Measurements from ENCODE around the gene AGPAT4. TPM values are rescaled to one million over a fixed set of nuclear protein-coding genes. Genes with fewer than 3 reads are reported as not detected.

AGPAT4 gene
- total RNA-seq, 2 donors from 2014 or later = 61.0 to 61.1 TPM

DNA sequence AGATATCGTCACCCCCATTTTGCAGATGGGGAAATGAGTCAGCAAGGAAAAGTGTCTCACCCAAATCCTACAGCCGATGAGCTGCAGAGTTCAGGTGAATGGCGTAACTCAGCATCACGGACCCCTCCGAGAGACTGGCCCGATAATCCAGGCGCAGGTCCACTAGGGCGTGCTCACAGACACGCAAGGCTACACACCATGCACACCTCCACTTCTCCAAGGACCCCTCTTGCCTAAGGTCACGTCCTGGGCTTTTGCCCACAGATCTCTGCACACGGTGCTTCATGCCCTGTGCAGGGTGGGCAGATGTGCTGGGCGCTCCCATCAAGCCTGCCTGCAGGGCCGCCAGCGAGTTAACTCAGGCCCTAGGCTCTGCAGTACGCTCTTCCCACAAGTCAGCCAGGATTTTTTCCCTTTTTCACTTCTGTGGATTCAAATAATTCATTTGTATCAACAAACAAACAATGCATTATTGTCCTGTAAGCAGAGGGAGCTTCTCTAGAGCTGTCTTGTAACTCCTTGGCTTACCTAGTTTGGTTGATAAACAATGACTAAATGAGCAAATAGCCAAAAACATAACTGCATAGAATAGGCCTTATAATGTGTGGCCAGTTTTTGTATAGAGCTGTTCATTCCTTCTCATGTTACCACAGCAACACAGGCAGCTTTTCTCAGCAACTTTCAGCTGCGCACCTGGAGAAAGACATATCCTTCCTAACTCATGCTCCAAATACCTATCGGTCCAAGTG lies 139.1 kb downstream of the AGPAT4 start:
- H3K9me3 ChIP-seq (ENCODE audit: control insufficient read depth, low read length) = no peaks in the 10 kb centered on the region
- Mint-ChIP-seq H3K4me1 (peaks cover 5% of the 10 kb centered on the region), H3K4me3 (no peak overlapping the region), H3K9me3 (peaks cover under 1% of the 10 kb centered on the region), H3K27me3 (ENCODE audit: insufficient read depth) (no peaks in the 10 kb centered on the region), H3K36me3 (ENCODE audit: low read depth) (peaks cover 59% of the 10 kb centered on the region), H3K27ac (no peak overlapping the region)
- no peak overlapping the region for H3K4me3 ChIP-seq (ENCODE audit: low read length)
- 93 to 96% methylated on average over 16 to 17 of the region's 17 CpGs for WGBS, 2 experiments (ENCODE audit: insufficient coverage in 1 of 2, insufficient read length in 1 of 2)
- no peaks in the 10 kb centered on the region for H3K27me3 ChIP-seq (ENCODE audit: control insufficient read depth, insufficient read depth, low read length, poor library complexity, severe bottlenecking)
- no peaks in the 10 kb centered on the region for H3K4me1 ChIP-seq (ENCODE audit: control insufficient read depth, insufficient read depth, low read length)
- no peak overlapping the region for H3K27ac ChIP-seq (ENCODE audit: low read depth, low read length)
- H3K36me3 ChIP-seq (ENCODE audit: control insufficient read depth, insufficient read depth, low read length) = peaks cover 85% of the 10 kb centered on the region
- no peak overlapping the region for H3K9ac ChIP-seq (ENCODE audit: extremely low read depth, low read length, poor library complexity, severe bottlenecking)
- DNase-seq = no peak
- TF ChIP-seq, protein P1, sequence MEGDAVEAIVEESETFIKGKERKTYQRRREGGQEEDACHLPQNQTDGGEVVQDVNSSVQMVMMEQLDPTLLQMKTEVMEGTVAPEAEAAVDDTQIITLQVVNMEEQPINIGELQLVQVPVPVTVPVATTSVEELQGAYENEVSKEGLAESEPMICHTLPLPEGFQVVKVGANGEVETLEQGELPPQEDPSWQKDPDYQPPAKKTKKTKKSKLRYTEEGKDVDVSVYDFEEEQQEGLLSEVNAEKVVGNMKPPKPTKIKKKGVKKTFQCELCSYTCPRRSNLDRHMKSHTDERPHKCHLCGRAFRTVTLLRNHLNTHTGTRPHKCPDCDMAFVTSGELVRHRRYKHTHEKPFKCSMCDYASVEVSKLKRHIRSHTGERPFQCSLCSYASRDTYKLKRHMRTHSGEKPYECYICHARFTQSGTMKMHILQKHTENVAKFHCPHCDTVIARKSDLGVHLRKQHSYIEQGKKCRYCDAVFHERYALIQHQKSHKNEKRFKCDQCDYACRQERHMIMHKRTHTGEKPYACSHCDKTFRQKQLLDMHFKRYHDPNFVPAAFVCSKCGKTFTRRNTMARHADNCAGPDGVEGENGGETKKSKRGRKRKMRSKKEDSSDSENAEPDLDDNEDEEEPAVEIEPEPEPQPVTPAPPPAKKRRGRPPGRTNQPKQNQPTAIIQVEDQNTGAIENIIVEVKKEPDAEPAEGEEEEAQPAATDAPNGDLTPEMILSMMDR (conservative IDR thresholded peaks at IDR 0.05) = no peak

DNA sequence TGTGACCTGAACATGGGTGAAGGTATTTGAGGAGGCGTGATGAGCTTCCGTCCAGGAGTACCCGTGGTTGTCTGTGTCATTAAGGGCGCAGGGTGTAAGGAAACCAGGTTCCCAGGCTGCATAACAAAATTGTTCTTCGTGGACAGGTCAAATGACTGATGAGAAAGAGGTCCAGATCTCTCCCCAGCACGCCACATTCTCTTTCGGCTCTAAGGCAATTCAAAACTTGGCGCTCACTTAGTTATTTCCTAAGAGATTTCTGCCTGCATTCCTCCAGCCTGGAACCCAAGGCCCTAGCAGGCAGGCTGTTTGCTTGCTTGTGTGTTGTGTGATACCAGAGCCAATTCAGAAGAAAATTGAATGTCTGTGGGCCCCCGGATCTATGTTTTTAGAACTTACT lies 139.9 kb downstream of the AGPAT4 start:
- Mint-ChIP-seq H3K4me3 (no peak overlapping the region), H3K9me3 (peaks cover 2% of the 10 kb centered on the region), H3K27ac (peak overlapping the region; percentile 52), H3K36me3 (ENCODE audit: low read depth) (peaks cover 64% of the 10 kb centered on the region), H3K4me1 (peaks cover 5% of the 10 kb centered on the region), H3K27me3 (ENCODE audit: insufficient read depth) (no peaks in the 10 kb centered on the region)
- Histone ChIP-seq H3K27me3 (ENCODE audit: control insufficient read depth, insufficient read depth, low read length, poor library complexity, severe bottlenecking) (no peaks in the 10 kb centered on the region), H3K9ac (ENCODE audit: extremely low read depth, low read length, poor library complexity, severe bottlenecking) (no peak overlapping the region), H3K9me3 (ENCODE audit: control insufficient read depth, low read length) (peaks cover 7% of the 10 kb centered on the region), H3K4me3 (ENCODE audit: low read length) (no peak overlapping the region), H3K36me3 (ENCODE audit: control insufficient read depth, insufficient read depth, low read length) (peaks cover 87% of the 10 kb centered on the region), H3K27ac (ENCODE audit: low read depth, low read length) (no peak overlapping the region), H3K4me1 (ENCODE audit: control insufficient read depth, insufficient read depth, low read length) (no peaks in the 10 kb centered on the region)
- 89 to 93% methylated on average over 9 of the region's 9 CpGs for WGBS, 2 experiments (ENCODE audit: insufficient coverage in 1 of 2, insufficient read length in 1 of 2)
- no peak for DNase-seq
- TF ChIP-seq, protein P1 (conservative IDR thresholded peaks at IDR 0.05) = no peak

DNA sequence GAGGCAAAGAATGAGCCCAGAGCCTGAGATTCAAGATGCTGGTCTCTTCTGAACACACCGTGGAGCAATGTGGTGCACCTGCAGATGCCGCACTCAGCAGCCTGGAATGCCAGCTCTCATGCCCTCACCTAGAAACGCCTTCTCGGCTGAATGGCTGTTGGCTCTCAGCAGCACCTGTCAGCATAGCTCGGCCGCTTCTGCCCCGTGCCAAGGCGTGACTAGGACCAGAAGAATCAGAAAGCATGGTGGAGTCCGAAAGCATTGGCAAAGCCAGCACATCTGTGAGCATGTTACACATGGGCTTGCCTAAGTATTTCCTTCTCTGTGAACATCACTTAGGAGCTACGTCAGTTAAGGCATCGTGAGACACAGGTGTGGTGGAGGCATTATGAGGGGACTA lies 141.5 kb downstream of the AGPAT4 start:
- Mint-ChIP-seq H3K36me3 (ENCODE audit: low read depth) (peaks cover 71% of the 10 kb centered on the region), H3K27ac (no peak overlapping the region), H3K9me3 (peaks cover 5% of the 10 kb centered on the region), H3K4me3 (no peak overlapping the region), H3K4me1 (peaks cover 5% of the 10 kb centered on the region), H3K27me3 (ENCODE audit: insufficient read depth) (no peaks in the 10 kb centered on the region)
- Histone ChIP-seq H3K27me3 (ENCODE audit: control insufficient read depth, insufficient read depth, low read length, poor library complexity, severe bottlenecking) (no peaks in the 10 kb centered on the region), H3K27ac (ENCODE audit: low read depth, low read length) (no peak overlapping the region), H3K36me3 (ENCODE audit: control insufficient read depth, insufficient read depth, low read length) (peaks cover 94% of the 10 kb centered on the region), H3K4me3 (ENCODE audit: low read length) (no peak overlapping the region), H3K4me1 (ENCODE audit: control insufficient read depth, insufficient read depth, low read length) (no peaks in the 10 kb centered on the region), H3K9ac (ENCODE audit: extremely low read depth, low read length, poor library complexity, severe bottlenecking) (no peak overlapping the region), H3K9me3 (ENCODE audit: control insufficient read depth, low read length) (peaks cover 23% of the 10 kb centered on the region)
- 95 to 97% methylated on average over 10 to 11 of the region's 11 CpGs for WGBS, 2 experiments (ENCODE audit: insufficient coverage in 1 of 2, insufficient read length in 1 of 2)
- no peak for DNase-seq
- TF ChIP-seq, protein P1 (conservative IDR thresholded peaks at IDR 0.05) = no peak
